HCT116 (cell line): ENCODE results near the gene RAB11A. TPM values are rescaled to one million over a fixed set of nuclear protein-coding genes. Genes with fewer than 3 reads are reported as not detected.

ENCODE experiments used
- ATAC-seq: fragments of 200-7000 bp; cut with Tn5 transposase; 2 replicates; pipeline ENCODE4 v1.9.1; 2020; ENCODE audit warnings: mild to moderate bottlenecking, moderate library complexity
- BruUV-seq: library from RNA; stranded (reverse); fragments of 400-500 nt; replicated peaks from 2 replicates; lab custom pipeline; 2021; lab: Mats Ljungman, UMichigan
- CTCF ChIA-PET: fragments of 300-600 bp; sonication (Branson Sonifier 250); formaldehyde crosslinking; loops from one replicate; lab custom pipeline; 2021; ENCODE audit warnings: antibody characterized with exemption; lab: Charles Lee
- POLR2A ChIA-PET: fragments of 300-600, 350-600 bp; sonication (Branson Sonifier 250); formaldehyde crosslinking; loops from one replicate; lab custom pipeline; 2021; ENCODE audit warnings: antibody characterized with exemption; lab: Charles Lee
- RAD21 ChIA-PET, 2 experiments: fragments of 300-600 bp; sonication (Branson Sonifier 250); formaldehyde crosslinking; loops; one replicate each; lab custom pipeline; 2023; ENCODE audit warnings: low total read pairs in 2 of 2; ENCODE audit not compliant: uncharacterized antibody in 2 of 2, unreplicated experiment in 2 of 2, low non-redundant PET in 1 of 2; lab: Charles Lee
- DNase-seq: peaks from one replicate; pipeline ENCODE4 v3.0.0-alpha.2; 2010; ENCODE audit warnings: low read depth, low spot score
- H2AFZ ChIP-seq: fragments of 200-600 bp; shearing (Covaris generic), sonication (generic); 2 replicates; pipeline ENCODE4 v1.6.1; 2017; ENCODE audit warnings: low read depth, mixed run types, mixed read lengths, antibody characterized with exemption, low read length; ENCODE audit not compliant: poor library complexity, severe bottlenecking
- H3K27ac ChIP-seq: 2 replicates; pipeline ENCODE4 v1.5.1; 2012; ENCODE audit warnings: low read depth, low read length
- H3K27me3 ChIP-seq: fragments of 200-600 bp; sonication (generic); 2 replicates; pipeline ENCODE4 v1.6.1; 2016; ENCODE audit warnings: mixed run types, low read length, mixed read lengths; ENCODE audit not compliant: insufficient read depth
- H3K36me3 ChIP-seq, 2 experiments: fragments of 200-500 bp in 1 of 2; fragments of 200-600 bp in 1 of 2; sonication (Bioruptor generic) in 1 of 2; sonication (generic) in 1 of 2; 2 replicates each; pipeline versions ENCODE4 v1.5.1 to v1.6.1; 2014 to 2016; ENCODE audit warnings: low read length in 2 of 2, inconsistent platforms in 1 of 2, mixed read lengths in 1 of 2, mixed run types in 1 of 2; ENCODE audit not compliant: insufficient read depth in 2 of 2, control insufficient read depth in 1 of 2
- H3K4me1 ChIP-seq, 2 experiments: fragments of 200-600 bp in 1 of 2; sonication (generic) in 1 of 2; 2 replicates each; pipeline versions ENCODE4 v1.5.1 to v1.6.1; 2012 to 2017; ENCODE audit warnings: low read length in 2 of 2, inconsistent platforms in 1 of 2, mild to moderate bottlenecking in 1 of 2, mixed read lengths in 1 of 2, mixed run types in 1 of 2, moderate library complexity in 1 of 2; ENCODE audit not compliant: insufficient read depth in 2 of 2, control insufficient read depth in 1 of 2
- H3K4me2 ChIP-seq: fragments of 200-600 bp; sonication (generic); 2 replicates; pipeline ENCODE4 v1.6.1; 2017; ENCODE audit warnings: mixed run types, low read length, mixed read lengths
- H3K4me3 ChIP-seq, 2 experiments: fragments of 200-600 bp in 1 of 2; sonication (generic) in 1 of 2; replicated peaks in 1 of 2; 2 replicates each; pipeline ENCODE4 v1.5.1; 2011 to 2016; ENCODE audit warnings: low read length in 2 of 2, control low read depth in 1 of 2, low read depth in 1 of 2, mild to moderate bottlenecking in 1 of 2, mixed read lengths in 1 of 2, mixed run types in 1 of 2
- H3K79me2 ChIP-seq: fragments of 200-600 bp; sonication (generic); 2 replicates; pipeline ENCODE4 v1.6.1; 2017; ENCODE audit warnings: mild to moderate bottlenecking, mixed run types, low read length, moderate library complexity, mixed read lengths; ENCODE audit not compliant: insufficient read depth
- H3K9ac ChIP-seq: fragments of 200-600 bp; sonication (generic); 2 replicates; pipeline ENCODE4 v1.6.1; 2016; ENCODE audit warnings: low read length, mixed read lengths
- H3K9me2 ChIP-seq: fragments of 200-600 bp; sonication (generic), shearing (Covaris generic); 2 replicates; pipeline ENCODE4 v1.6.1; 2017; ENCODE audit warnings: mixed run types, mild to moderate bottlenecking, moderate library complexity; ENCODE audit not compliant: insufficient read depth
- H3K9me3 ChIP-seq, 2 experiments: fragments of 200-500 bp in 1 of 2; fragments of 200-600 bp in 1 of 2; sonication (Bioruptor generic) in 1 of 2; sonication (generic) in 1 of 2; 2 replicates each; pipeline ENCODE4 v1.6.1; 2014 to 2017; ENCODE audit warnings: low read length in 2 of 2, mixed read lengths in 2 of 2, inconsistent platforms in 1 of 2, low read depth in 1 of 2, mild to moderate bottlenecking in 1 of 2, mixed run types in 1 of 2, moderate library complexity in 1 of 2; ENCODE audit not compliant: control insufficient read depth in 1 of 2, insufficient read depth in 1 of 2
- H4K20me1 ChIP-seq: fragments of 200-600 bp; sonication (generic), shearing (Covaris generic); 2 replicates; pipeline ENCODE4 v1.6.1; 2017; ENCODE audit warnings: mixed run types, mild to moderate bottlenecking, moderate library complexity; ENCODE audit not compliant: insufficient read depth
- CBX3 ChIP-seq: IDR thresholded peaks from 2 replicates; pipeline ENCODE4 v1.6.1; 2012; ENCODE audit warnings: low read depth
- ELF1 ChIP-seq: IDR thresholded peaks from 2 replicates; pipeline ENCODE4 v1.6.1; 2012; ENCODE audit warnings: low read depth, borderline replicate concordance
- FOSL1 ChIP-seq: IDR thresholded peaks from 2 replicates; pipeline ENCODE4 v1.6.1; 2012; ENCODE audit warnings: low read depth
- JUND ChIP-seq: IDR thresholded peaks from 2 replicates; pipeline ENCODE4 v1.6.1; 2012
- RAD21 ChIP-seq: IDR thresholded peaks from 2 replicates; pipeline ENCODE4 v1.6.1; 2012; ENCODE audit warnings: low read depth, mild to moderate bottlenecking
- SIN3A ChIP-seq: IDR thresholded peaks from 2 replicates; pipeline ENCODE4 v1.6.1; 2012; ENCODE audit warnings: low read depth
- SP1 ChIP-seq: IDR thresholded peaks from 2 replicates; pipeline ENCODE4 v1.6.1; 2012; ENCODE audit warnings: low read depth
- SRF ChIP-seq: IDR thresholded peaks from 2 replicates; pipeline ENCODE4 v1.6.1; 2012; ENCODE audit warnings: low read depth
- TCF7L2 ChIP-seq: IDR thresholded peaks from 2 replicates; pipeline ENCODE4 v1.7.0; 2011; ENCODE audit warnings: borderline replicate concordance, inconsistent platforms; ENCODE audit not compliant: insufficient read depth, insufficient read length; ENCODE audit errors: extremely low read depth
- ZNF274 ChIP-seq: fragments of 200-500 bp; sonication (Bioruptor generic); IDR thresholded peaks from 2 replicates; pipeline ENCODE4 v1.6.1; 2014; ENCODE audit warnings: mild to moderate bottlenecking, low read depth, low read length, inconsistent platforms
- intact Hi-C: fragments of 100-400 bp; cut with micrococcal nuclease; formaldehyde crosslinking; loops from 2 replicates; pipeline ENCODE4 v1.10.0; 2022
- total RNA-seq: library from RNA; stranded (reverse); gene quantifications from one replicate; pipeline ENCODE4 v1.2.1, GENCODE V29; 2021; ENCODE audit not compliant: unreplicated experiment
- TF ChIP-seq, protein P1 (sequence below): IDR thresholded peaks from 2 replicates; pipeline ENCODE4 v1.6.1; 2011; ENCODE audit warnings: mild to moderate bottlenecking, low read length, moderate library complexity; ENCODE audit not compliant: insufficient replicate concordance; ENCODE audit errors: extremely low read depth
- TF ChIP-seq, protein P2 (sequence below), 3 experiments: fragments of 200-600 bp in 1 of 3; sonication (generic) in 1 of 3; IDR thresholded peaks in 2 of 3; conservative IDR thresholded peaks in 1 of 3; 2 replicates each; pipeline ENCODE4 v1.5.1; 2012 to 2017; ENCODE audit warnings: low read depth in 2 of 3, low read length in 2 of 3, antibody characterized with exemption in 1 of 3, borderline replicate concordance in 1 of 3, control low read depth in 1 of 3, mild to moderate bottlenecking in 1 of 3, mixed read lengths in 1 of 3, mixed run types in 1 of 3, moderate library complexity in 1 of 3; ENCODE audit not compliant: insufficient read depth in 1 of 3

RAB11A gene
- total RNA-seq, 1 experiment from 2014 or later: 234 TPM

GRCh38 chr15:65902373-65902772 lies 33.1 kb downstream of the RAB11A start:
- RAD21 ChIA-PET: interaction anchor here in 1 of 2 experiments (1.0 kb wide), 1 partner anchor 32 kb away, joined by 3 read pairs; no protein-coding TSS in a partner anchor
- BruUV-seq: no TSS peak
- Histone ChIP-seq H3K9ac (no peak overlapping the region), H3K4me2 (peak overlapping the region; percentile 56), H2AFZ (no peak overlapping the region), H3K79me2 (no peaks in the 10 kb centered on the region; the same call in 1 of the 2 replicates), H3K4me1 (peaks cover 21 to 46% of the 10 kb centered on the region in 2 experiments), H3K9me3 (no peaks in the 10 kb centered on the region), H3K4me3 (no peak overlapping the region), H4K20me1 (no peaks in the 10 kb centered on the region), H3K36me3 (peaks cover 19 to 22% of the 10 kb centered on the region in 2 experiments), H3K27me3 (no peaks in the 10 kb centered on the region), H3K27ac (peak overlapping the region; percentile 26), H3K9me2 (no peaks in the 10 kb centered on the region)
- POLR2A ChIA-PET: no interaction called here
- intact Hi-C loops: loop anchor here (5.0 kb wide), 1 partner anchor 290 kb away; the partner anchor contains the start of gene INTS14
- TF ChIP-seq ZNF274 (no peak), CBX3 (peak; percentile 68; the same call in 1 of the 2 replicates), FOSL1 (peak; percentile 76), JUND (peak; percentile 83), SP1 (peak; percentile 80), TCF7L2 (peak; percentile 69), RAD21 (no peak), SIN3A (peak; percentile 50; the same call in 1 of the 2 replicates), ELF1 (peak; percentile 46), SRF (0 out of 2 replicates have a peak, but pooled peaks have one; percentile 35)
- TF ChIP-seq, protein P1, sequence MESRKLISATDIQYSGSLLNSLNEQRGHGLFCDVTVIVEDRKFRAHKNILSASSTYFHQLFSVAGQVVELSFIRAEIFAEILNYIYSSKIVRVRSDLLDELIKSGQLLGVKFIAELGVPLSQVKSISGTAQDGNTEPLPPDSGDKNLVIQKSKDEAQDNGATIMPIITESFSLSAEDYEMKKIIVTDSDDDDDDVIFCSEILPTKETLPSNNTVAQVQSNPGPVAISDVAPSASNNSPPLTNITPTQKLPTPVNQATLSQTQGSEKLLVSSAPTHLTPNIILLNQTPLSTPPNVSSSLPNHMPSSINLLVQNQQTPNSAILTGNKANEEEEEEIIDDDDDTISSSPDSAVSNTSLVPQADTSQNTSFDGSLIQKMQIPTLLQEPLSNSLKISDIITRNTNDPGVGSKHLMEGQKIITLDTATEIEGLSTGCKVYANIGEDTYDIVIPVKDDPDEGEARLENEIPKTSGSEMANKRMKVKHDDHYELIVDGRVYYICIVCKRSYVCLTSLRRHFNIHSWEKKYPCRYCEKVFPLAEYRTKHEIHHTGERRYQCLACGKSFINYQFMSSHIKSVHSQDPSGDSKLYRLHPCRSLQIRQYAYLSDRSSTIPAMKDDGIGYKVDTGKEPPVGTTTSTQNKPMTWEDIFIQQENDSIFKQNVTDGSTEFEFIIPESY: no peak
- TF ChIP-seq, protein P2, sequence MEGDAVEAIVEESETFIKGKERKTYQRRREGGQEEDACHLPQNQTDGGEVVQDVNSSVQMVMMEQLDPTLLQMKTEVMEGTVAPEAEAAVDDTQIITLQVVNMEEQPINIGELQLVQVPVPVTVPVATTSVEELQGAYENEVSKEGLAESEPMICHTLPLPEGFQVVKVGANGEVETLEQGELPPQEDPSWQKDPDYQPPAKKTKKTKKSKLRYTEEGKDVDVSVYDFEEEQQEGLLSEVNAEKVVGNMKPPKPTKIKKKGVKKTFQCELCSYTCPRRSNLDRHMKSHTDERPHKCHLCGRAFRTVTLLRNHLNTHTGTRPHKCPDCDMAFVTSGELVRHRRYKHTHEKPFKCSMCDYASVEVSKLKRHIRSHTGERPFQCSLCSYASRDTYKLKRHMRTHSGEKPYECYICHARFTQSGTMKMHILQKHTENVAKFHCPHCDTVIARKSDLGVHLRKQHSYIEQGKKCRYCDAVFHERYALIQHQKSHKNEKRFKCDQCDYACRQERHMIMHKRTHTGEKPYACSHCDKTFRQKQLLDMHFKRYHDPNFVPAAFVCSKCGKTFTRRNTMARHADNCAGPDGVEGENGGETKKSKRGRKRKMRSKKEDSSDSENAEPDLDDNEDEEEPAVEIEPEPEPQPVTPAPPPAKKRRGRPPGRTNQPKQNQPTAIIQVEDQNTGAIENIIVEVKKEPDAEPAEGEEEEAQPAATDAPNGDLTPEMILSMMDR (IDR thresholded peaks at IDR 0.05 in 2 of 3, conservative IDR thresholded peaks at IDR 0.05 in 1 of 3; ENCODE audit: borderline replicate concordance in 1 of 3, insufficient read depth in 1 of 3, low read depth in 2 of 3, low read length in 2 of 3): no peak
- peak; percentile 96 for ATAC-seq
- peak; percentile 65 for DNase-seq
- CTCF ChIA-PET: interaction anchor here (1.3 kb wide), 1 partner anchor 306 kb away, joined by 4 read pairs; no protein-coding TSS in a partner anchor
